Measurements from ENCODE around the gene RPLP2.

DNA sequence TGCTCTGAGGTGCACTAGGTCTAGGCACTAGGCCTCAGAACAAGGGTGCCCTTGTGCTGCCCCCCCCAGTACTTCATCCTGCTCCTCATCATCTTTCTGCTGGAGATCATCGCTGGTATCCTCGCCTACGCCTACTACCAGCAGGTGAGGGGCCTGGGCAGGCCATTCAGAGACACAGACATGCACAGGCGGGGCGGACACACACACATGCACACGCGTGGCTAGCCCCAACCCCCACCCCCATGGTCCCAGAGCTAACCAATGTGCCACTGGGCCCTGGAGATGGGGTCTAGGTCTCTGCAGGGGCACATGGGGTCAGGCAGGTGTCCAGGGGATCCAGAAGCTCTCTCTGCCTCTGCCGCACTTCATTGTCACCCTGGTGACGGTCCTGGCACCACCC, 26.9 kb downstream of the RPLP2 start:
- TF ChIP-seq, protein P1, sequence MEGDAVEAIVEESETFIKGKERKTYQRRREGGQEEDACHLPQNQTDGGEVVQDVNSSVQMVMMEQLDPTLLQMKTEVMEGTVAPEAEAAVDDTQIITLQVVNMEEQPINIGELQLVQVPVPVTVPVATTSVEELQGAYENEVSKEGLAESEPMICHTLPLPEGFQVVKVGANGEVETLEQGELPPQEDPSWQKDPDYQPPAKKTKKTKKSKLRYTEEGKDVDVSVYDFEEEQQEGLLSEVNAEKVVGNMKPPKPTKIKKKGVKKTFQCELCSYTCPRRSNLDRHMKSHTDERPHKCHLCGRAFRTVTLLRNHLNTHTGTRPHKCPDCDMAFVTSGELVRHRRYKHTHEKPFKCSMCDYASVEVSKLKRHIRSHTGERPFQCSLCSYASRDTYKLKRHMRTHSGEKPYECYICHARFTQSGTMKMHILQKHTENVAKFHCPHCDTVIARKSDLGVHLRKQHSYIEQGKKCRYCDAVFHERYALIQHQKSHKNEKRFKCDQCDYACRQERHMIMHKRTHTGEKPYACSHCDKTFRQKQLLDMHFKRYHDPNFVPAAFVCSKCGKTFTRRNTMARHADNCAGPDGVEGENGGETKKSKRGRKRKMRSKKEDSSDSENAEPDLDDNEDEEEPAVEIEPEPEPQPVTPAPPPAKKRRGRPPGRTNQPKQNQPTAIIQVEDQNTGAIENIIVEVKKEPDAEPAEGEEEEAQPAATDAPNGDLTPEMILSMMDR (IDR thresholded peaks at IDR 0.05) = no peak
- TF ChIP-seq, protein P2, sequence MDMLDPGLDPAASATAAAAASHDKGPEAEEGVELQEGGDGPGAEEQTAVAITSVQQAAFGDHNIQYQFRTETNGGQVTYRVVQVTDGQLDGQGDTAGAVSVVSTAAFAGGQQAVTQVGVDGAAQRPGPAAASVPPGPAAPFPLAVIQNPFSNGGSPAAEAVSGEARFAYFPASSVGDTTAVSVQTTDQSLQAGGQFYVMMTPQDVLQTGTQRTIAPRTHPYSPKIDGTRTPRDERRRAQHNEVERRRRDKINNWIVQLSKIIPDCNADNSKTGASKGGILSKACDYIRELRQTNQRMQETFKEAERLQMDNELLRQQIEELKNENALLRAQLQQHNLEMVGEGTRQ (CRISPR knock-in tag; IDR thresholded peaks at IDR 0.05) = no peak
- TF ChIP-seq SP1 (CRISPR knock-in tag; conservative IDR thresholded peaks at IDR 0.05) (no peak), NR3C1 (CRISPR knock-in tag; conservative IDR thresholded peaks at IDR 0.05; ENCODE audit: low read depth) (no peak), TEAD4 (CRISPR knock-in tag; IDR thresholded peaks at IDR 0.05) (no peak), JAZF1 (CRISPR knock-in tag; IDR thresholded peaks at IDR 0.05) (no peak), MXD4 (CRISPR knock-in tag; IDR thresholded peaks at IDR 0.05; ENCODE audit: borderline replicate concordance) (no peak)
- TF ChIP-seq, protein P3, sequence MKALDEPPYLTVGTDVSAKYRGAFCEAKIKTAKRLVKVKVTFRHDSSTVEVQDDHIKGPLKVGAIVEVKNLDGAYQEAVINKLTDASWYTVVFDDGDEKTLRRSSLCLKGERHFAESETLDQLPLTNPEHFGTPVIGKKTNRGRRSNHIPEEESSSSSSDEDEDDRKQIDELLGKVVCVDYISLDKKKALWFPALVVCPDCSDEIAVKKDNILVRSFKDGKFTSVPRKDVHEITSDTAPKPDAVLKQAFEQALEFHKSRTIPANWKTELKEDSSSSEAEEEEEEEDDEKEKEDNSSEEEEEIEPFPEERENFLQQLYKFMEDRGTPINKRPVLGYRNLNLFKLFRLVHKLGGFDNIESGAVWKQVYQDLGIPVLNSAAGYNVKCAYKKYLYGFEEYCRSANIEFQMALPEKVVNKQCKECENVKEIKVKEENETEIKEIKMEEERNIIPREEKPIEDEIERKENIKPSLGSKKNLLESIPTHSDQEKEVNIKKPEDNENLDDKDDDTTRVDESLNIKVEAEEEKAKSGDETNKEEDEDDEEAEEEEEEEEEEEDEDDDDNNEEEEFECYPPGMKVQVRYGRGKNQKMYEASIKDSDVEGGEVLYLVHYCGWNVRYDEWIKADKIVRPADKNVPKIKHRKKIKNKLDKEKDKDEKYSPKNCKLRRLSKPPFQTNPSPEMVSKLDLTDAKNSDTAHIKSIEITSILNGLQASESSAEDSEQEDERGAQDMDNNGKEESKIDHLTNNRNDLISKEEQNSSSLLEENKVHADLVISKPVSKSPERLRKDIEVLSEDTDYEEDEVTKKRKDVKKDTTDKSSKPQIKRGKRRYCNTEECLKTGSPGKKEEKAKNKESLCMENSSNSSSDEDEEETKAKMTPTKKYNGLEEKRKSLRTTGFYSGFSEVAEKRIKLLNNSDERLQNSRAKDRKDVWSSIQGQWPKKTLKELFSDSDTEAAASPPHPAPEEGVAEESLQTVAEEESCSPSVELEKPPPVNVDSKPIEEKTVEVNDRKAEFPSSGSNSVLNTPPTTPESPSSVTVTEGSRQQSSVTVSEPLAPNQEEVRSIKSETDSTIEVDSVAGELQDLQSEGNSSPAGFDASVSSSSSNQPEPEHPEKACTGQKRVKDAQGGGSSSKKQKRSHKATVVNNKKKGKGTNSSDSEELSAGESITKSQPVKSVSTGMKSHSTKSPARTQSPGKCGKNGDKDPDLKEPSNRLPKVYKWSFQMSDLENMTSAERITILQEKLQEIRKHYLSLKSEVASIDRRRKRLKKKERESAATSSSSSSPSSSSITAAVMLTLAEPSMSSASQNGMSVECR (CRISPR knock-in tag; IDR thresholded peaks at IDR 0.05; ENCODE audit: borderline replicate concordance) = no peak
